Activated naive CD8-positive, alpha-beta T cell treated with anti-CD3 and anti-CD28 coated beads for 36 hours (primary cell): ENCODE measurements around the gene CCDC112. TPM values are rescaled to one million over a fixed set of nuclear protein-coding genes. Genes with fewer than 3 reads are reported as not detected.
A peak's percentile ranks its signal among the peaks of the same experiment; 100 is the strongest.
"Not testable (repeated sequence)": the region's sequence is repeated elsewhere in the genome, so short reads cannot be mapped to it uniquely, and the experiment has no call there.

ENCODE experiments used
- DNase-seq: peaks from one replicate; pipeline ENCODE4 v3.0.0; 2021
- H3K27ac Mint-ChIP-seq: one replicate; pipeline ENCODE4 v1.8.0; 2022; ENCODE audit warnings: mild to moderate bottlenecking, moderate library complexity, mixed read lengths
- H3K27me3 Mint-ChIP-seq: one replicate; pipeline ENCODE4 v1.8.0; 2022; ENCODE audit warnings: mild to moderate bottlenecking, mixed read lengths
- H3K36me3 Mint-ChIP-seq: one replicate; pipeline ENCODE4 v1.8.0; 2021; ENCODE audit warnings: mild to moderate bottlenecking, mixed read lengths
- H3K4me1 Mint-ChIP-seq: one replicate; pipeline ENCODE4 v1.8.0; 2021; ENCODE audit warnings: mixed read lengths
- H3K4me3 Mint-ChIP-seq: one replicate; pipeline ENCODE4 v1.8.0; 2022; ENCODE audit warnings: mild to moderate bottlenecking, moderate library complexity, mixed read lengths
- H3K9me3 Mint-ChIP-seq: one replicate; pipeline ENCODE4 v1.8.0; 2022; ENCODE audit warnings: mixed read lengths
- total RNA-seq, 2 experiments: library from RNA; stranded (reverse); gene quantifications; one replicate each; pipeline ENCODE4 v1.2.3, GENCODE V29; 2021

CCDC112 gene, protein sequence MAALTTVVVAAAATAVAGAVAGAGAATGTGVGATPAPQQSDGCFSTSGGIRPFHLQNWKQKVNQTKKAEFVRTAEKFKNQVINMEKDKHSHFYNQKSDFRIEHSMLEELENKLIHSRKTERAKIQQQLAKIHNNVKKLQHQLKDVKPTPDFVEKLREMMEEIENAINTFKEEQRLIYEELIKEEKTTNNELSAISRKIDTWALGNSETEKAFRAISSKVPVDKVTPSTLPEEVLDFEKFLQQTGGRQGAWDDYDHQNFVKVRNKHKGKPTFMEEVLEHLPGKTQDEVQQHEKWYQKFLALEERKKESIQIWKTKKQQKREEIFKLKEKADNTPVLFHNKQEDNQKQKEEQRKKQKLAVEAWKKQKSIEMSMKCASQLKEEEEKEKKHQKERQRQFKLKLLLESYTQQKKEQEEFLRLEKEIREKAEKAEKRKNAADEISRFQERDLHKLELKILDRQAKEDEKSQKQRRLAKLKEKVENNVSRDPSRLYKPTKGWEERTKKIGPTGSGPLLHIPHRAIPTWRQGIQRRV
- 1 to 10 TPM; 1.7 to 1.8 TPM for total RNA-seq

DNA sequence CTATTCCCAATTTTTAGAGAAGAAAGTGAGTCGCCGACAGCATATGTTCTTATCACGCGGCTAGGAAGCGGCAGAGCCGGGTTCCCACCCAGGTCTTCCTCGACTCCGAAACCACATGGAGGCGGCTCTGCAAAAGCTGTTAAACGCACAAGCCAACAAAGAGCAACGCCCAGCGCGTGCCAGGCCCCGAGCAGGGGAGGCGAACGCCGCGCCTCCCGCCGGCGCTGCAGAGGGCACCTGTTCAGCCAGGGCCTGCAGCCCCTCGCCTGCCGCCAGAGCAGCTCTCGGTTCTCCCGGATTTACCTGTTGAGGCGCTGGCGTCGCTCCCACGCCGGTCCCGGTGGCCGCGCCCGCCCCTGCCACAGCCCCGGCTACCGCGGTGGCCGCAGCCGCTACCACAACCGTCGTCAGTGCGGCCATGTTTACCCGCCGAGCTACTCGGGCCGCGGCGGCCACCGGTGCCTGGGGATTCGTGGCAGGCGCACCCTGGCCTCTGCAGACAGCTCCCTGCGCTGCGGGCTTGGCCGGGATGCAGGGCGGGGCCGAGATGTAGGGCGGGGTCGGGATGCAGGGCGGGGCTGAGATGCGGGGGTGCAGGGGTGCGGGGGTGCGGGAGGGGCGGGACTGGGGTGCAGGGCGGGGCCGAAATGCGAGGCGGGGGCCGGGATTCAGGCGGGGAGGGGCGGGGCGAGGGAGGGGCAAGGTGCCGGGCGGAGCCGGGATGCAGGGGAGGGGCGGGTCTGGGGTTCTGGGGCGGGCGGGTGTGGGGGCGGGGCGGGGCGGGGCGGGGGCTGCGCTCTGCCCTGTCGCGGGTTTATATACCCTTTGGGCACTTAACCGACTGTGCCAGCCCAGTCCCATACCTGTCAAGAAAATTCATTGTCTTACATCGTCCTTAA, at the start of gene CCDC112:
TSS of gene CCDC112 (minus strand) at position 531 of the 899 bp plus-strand sequence. CDS start at position 420, 111 bp downstream.
- DNase-seq, result peak; percentile 72
- H3K4me1 Mint-ChIP-seq, result peaks cover 7% of the 10 kb centered on the region
- H3K36me3 Mint-ChIP-seq, result peaks cover 6% of the 10 kb centered on the region
- peaks cover 13% of the 10 kb centered on the region for H3K27me3 Mint-ChIP-seq
- H3K4me3 Mint-ChIP-seq, result peak within 1 kb of the TSS; percentile 87
- H3K27ac Mint-ChIP-seq, result peak within 1 kb of the TSS; percentile 61
- H3K9me3 Mint-ChIP-seq, result peaks cover 8% of the 10 kb centered on the region

DNA sequence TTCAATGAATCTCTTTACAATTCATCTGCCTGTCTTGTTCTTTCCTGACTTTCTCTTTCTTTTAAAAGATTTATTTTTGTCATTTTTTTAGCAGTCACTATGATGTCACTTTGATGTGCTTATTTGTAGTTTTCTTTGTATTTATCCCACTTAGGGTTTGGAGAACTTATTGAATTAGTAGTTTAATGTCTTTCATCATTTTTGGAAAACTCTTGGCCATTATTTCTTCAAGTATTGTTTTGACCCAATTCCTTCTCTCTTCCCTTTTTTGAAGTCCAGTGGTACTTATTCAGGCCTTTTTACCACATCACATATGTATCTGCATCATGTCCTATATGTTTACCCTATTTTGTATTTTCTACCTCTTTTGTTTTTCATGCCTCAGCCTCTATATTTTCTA, 48.9 kb upstream of the CCDC112 start:
- peaks cover 4% of the 10 kb centered on the region for H3K9me3 Mint-ChIP-seq
- H3K27me3 Mint-ChIP-seq, result peaks cover 41% of the 10 kb centered on the region
- no peaks in the 10 kb centered on the region for H3K36me3 Mint-ChIP-seq
- no peak for DNase-seq
- H3K4me3 Mint-ChIP-seq, result no peak overlapping the region
- no peaks in the 10 kb centered on the region for H3K4me1 Mint-ChIP-seq
- no peak overlapping the region for H3K27ac Mint-ChIP-seq

- no peak for DNase-seq
- peaks cover 42% of the 10 kb centered on the region for H3K27me3 Mint-ChIP-seq
- no peak overlapping the region for H3K4me3 Mint-ChIP-seq
- H3K4me1 Mint-ChIP-seq, result no peaks in the 10 kb centered on the region
- H3K27ac Mint-ChIP-seq, result no peak overlapping the region
- peaks cover 4% of the 10 kb centered on the region for H3K9me3 Mint-ChIP-seq
- no peaks in the 10 kb centered on the region for H3K36me3 Mint-ChIP-seq
These were observed 47.4 kb upstream of the CCDC112 start for GRCh38 chr5:115343855-115344254.

GRCh38 chr5:115342590-115343377, 46.3 kb upstream of the CCDC112 start:
- H3K4me3 Mint-ChIP-seq, result no peak overlapping the region
- H3K36me3 Mint-ChIP-seq, result no peaks in the 10 kb centered on the region
- no peak overlapping the region for H3K27ac Mint-ChIP-seq
- peaks cover 4% of the 10 kb centered on the region for H3K9me3 Mint-ChIP-seq
- DNase-seq, result no peak
- H3K4me1 Mint-ChIP-seq, result no peaks in the 10 kb centered on the region
- H3K27me3 Mint-ChIP-seq, result peaks cover 40% of the 10 kb centered on the region

DNA sequence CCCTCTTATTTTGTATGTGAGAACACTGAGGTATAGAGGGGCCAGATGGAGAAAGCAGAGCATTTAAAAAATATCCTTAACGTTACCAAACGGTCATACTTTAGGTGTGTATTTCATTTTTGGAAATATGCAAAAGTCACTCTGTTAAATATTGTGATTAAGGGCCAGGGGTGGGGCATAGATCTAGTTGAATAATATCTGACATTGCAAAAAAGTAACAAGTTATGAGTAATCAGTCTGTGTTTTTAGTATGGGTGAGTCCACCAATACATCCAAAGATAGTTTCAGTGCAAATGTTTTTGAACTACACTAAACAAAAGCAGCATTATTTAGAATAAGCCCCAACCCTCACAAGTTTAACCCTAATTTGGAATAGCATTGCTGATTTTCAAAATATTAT, 45.3 kb upstream of the CCDC112 start:
- Mint-ChIP-seq H3K4me1 (no peaks in the 10 kb centered on the region), H3K27ac (no peak overlapping the region), H3K9me3 (peaks cover 4% of the 10 kb centered on the region), H3K36me3 (no peaks in the 10 kb centered on the region), H3K4me3 (no peak overlapping the region), H3K27me3 (peaks cover 46% of the 10 kb centered on the region)
- DNase-seq, result no peak

- no peak for DNase-seq
- Mint-ChIP-seq H3K9me3 (no peaks in the 10 kb centered on the region), H3K27me3 (peaks cover 29% of the 10 kb centered on the region), H3K4me3 (no peak overlapping the region), H3K27ac (no peak overlapping the region), H3K36me3 (no peaks in the 10 kb centered on the region), H3K4me1 (no peaks in the 10 kb centered on the region)
These were observed 42.4 kb upstream of the CCDC112 start for GRCh38 chr5:115338851-115339250.

DNA sequence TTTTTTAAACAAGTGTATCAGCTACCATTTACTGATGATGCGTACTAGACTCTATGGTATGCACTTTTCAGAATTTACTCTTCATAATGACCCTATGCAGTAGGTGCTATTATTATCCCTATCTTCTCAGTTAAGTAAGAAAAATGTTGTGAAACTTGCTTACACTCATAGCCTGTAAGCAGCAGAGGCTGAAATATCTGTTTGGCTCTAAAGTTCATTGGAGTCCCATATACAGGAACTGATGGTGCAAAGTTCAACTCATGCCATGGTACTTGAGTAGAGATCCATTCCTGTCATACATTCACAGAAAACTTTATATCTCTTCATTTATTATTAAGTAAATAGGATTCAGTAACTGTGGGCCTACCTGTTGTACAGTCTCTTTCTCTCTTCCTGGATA, 41.4 kb upstream of the CCDC112 start:
- Mint-ChIP-seq H3K27ac (no peak overlapping the region), H3K4me3 (no peak overlapping the region), H3K9me3 (no peaks in the 10 kb centered on the region), H3K4me1 (peaks cover 7% of the 10 kb centered on the region), H3K36me3 (no peaks in the 10 kb centered on the region), H3K27me3 (peaks cover 30% of the 10 kb centered on the region)
- DNase-seq, result no peak

DNA sequence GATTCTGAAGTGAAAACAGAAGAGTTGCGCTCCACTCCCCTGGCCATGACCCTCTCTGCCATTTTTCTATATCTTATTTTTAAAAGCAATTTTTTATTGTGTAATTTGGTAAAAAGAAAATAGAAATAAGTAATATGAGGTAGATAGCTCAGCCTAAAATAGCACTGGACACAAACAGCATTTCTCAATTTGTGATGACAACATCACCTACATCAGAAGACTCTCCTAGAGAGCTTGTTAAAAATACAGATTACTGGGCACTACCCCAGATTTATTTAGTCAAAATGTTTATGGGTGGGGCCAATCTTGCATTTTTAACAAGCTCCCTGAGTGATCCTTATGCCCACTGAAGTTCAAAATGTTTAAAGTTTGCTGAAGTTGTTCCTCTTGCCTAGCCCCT, 40.5 kb upstream of the CCDC112 start:
- Mint-ChIP-seq H3K4me1 (peaks cover 8% of the 10 kb centered on the region), H3K9me3 (no peaks in the 10 kb centered on the region), H3K27me3 (peaks cover 32% of the 10 kb centered on the region), H3K4me3 (no peak overlapping the region), H3K27ac (no peak overlapping the region), H3K36me3 (no peaks in the 10 kb centered on the region)
- no peak for DNase-seq

DNA sequence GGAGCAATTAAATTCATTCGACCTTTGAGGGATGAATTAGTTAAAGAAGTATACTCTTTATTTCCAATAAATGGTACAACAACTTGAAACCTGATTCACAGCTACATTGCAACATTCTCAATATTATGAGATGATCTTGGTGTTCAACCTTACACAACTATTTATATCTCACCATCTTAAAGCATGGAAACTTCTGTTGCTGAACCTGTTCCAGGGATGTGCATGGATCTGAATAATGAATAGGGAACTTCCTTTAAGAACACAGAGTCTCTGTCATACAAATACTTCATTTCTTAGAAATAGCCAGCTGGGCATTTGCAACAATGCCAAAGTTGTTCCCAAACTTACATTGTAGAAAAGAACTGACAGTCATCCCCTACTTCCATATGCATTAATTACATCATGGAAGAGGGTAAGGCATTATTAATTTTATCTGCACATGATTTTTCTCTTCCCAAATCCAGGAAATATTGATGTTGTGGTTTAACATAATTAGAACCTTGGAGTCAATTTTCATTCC, 39.8 kb upstream of the CCDC112 start:
- Mint-ChIP-seq H3K27ac (no peak overlapping the region), H3K36me3 (no peaks in the 10 kb centered on the region), H3K4me1 (peaks cover 10% of the 10 kb centered on the region), H3K4me3 (no peak overlapping the region), H3K9me3 (no peaks in the 10 kb centered on the region), H3K27me3 (peaks cover 36% of the 10 kb centered on the region)
- DNase-seq, result no peak

GRCh38 chr5:115335301-115335700, 38.8 kb upstream of the CCDC112 start:
- Mint-ChIP-seq H3K9me3 (no peaks in the 10 kb centered on the region), H3K36me3 (no peaks in the 10 kb centered on the region), H3K4me1 (peaks cover 16% of the 10 kb centered on the region), H3K4me3 (no peak overlapping the region), H3K27ac (no peak overlapping the region), H3K27me3 (peaks cover 36% of the 10 kb centered on the region)
- no peak for DNase-seq

GRCh38 chr5:115333164-115333563, 36.7 kb upstream of the CCDC112 start:
- Mint-ChIP-seq H3K4me1 (peaks cover 16% of the 10 kb centered on the region), H3K4me3 (no peak overlapping the region), H3K27me3 (peaks cover 31% of the 10 kb centered on the region), H3K9me3 (no peaks in the 10 kb centered on the region), H3K27ac (no peak overlapping the region), H3K36me3 (no peaks in the 10 kb centered on the region)
- no peak for DNase-seq

GRCh38 chr5:115330830-115331229, 34.4 kb upstream of the CCDC112 start:
- Mint-ChIP-seq H3K9me3 (no peaks in the 10 kb centered on the region), H3K36me3 (no peaks in the 10 kb centered on the region), H3K27me3 (peaks cover 25% of the 10 kb centered on the region), H3K27ac (no peak overlapping the region), H3K4me3 (no peak overlapping the region), H3K4me1 (peaks cover 16% of the 10 kb centered on the region)
- DNase-seq, result no peak

DNA sequence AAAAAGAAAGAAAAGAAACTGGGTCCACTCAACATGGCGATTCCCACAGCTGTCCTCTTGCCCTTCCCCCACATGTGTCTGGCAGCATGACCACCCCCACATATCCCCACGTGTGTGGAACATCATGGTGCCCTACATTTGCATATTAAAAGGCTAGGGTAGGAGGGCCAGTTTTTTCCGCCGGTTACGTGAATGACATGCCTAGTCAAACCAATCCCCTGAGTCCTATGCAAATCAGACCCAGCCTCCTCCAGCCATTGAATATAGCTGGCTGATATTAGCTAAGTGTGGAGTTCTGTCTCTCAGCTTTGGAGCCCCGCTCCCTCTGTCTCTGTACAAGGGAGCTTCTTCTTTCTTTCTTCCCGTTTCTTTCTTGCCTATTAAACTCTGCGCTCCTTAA, 33.0 kb upstream of the CCDC112 start:
- Mint-ChIP-seq H3K4me1 (peaks cover 16% of the 10 kb centered on the region), H3K27me3 (peaks cover 29% of the 10 kb centered on the region), H3K27ac (no peak overlapping the region), H3K4me3 (no peak overlapping the region), H3K9me3 (no peaks in the 10 kb centered on the region), H3K36me3 (no peaks in the 10 kb centered on the region)
- DNase-seq, result no peak

- not testable (repeated sequence) for H3K4me3 Mint-ChIP-seq, H3K27ac Mint-ChIP-seq, DNase-seq, H3K36me3 Mint-ChIP-seq, H3K9me3 Mint-ChIP-seq
- H3K27me3 Mint-ChIP-seq, result peaks cover 36% of the 10 kb centered on the region
- H3K4me1 Mint-ChIP-seq, result peaks cover 16% of the 10 kb centered on the region
These were observed 32.3 kb upstream of the CCDC112 start for GRCh38 chr5:115328617-115329274.
